Measurements from ENCODE around the gene NR1H4. TPM values are rescaled to one million over a fixed set of nuclear protein-coding genes. Genes with fewer than 3 reads are reported as not detected.

The NR1H4 gene
- total RNA-seq, 1 donor from 2014 or later, result not detected

GRCh38 chr12:100453951-100454350 lies 19.7 kb upstream of the NR1H4 start:
- Mint-ChIP-seq H3K27me3 (peaks cover 7% of the 10 kb centered on the region), H3K27ac (no peak overlapping the region), H3K36me3 (ENCODE audit: low read depth) (no peaks in the 10 kb centered on the region), H3K9me3 (no peaks in the 10 kb centered on the region), H3K4me3 (no peak overlapping the region), H3K4me1 (no peaks in the 10 kb centered on the region)
- intact Hi-C loops (cut with micrococcal nuclease), result no loop called here
- no peak for DNase-seq

- no peak for DNase-seq
- no peaks in the 10 kb centered on the region for H3K36me3 Mint-ChIP-seq (ENCODE audit: low read depth)
- peaks cover 3% of the 10 kb centered on the region for H3K27me3 Mint-ChIP-seq
- no peak overlapping the region for H3K27ac Mint-ChIP-seq
- intact Hi-C loops (cut with micrococcal nuclease), result no loop called here
- no peaks in the 10 kb centered on the region for H3K9me3 Mint-ChIP-seq
- no peak overlapping the region for H3K4me3 Mint-ChIP-seq
- H3K4me1 Mint-ChIP-seq, result no peaks in the 10 kb centered on the region
Measured at GRCh38 chr12:100455896-100456295, 17.8 kb upstream of the NR1H4 start.

DNA sequence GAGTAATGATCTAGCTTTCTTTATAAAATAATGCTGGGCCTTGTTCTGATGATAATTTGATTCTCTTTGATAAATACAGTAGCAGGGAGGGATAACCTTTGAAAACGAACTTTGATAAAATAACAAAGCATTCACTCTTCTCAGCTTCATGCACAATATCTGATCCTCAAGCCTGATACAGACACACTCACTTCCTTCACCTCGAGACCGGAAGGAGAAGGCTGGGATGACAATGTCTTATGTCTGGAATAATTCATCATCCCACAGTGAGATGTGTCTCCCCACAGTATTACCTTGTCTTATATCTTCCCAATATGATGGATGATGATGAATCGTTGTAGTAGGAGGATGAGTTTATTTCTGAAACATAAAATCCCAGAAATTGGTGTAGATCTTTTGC lies 15.5 kb upstream of the NR1H4 start:
- Mint-ChIP-seq H3K9me3 (no peaks in the 10 kb centered on the region), H3K27me3 (peaks cover 1% of the 10 kb centered on the region), H3K27ac (no peak overlapping the region), H3K36me3 (ENCODE audit: low read depth) (no peaks in the 10 kb centered on the region), H3K4me3 (no peak overlapping the region), H3K4me1 (no peaks in the 10 kb centered on the region)
- intact Hi-C loops (cut with micrococcal nuclease), result no loop called here
- DNase-seq, result no peak

DNA sequence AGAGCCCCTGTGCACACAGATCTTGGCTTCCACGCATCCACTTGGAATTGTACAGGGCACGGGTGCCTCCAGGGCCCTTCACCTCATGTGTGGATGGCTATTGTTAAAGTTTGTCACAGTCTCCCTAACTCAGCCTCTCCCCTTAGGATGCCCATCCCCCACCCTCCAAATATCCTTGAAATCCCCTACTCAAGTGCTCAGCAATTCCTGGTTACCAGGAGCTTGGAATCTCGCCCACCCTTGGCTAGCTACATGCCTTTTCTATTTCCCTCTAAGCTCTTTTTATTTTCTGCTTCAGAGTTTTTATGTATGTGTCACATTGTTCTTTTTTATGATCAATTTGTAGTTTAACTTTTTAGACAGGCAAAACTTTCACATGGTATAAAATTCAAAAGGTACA lies 13.0 kb upstream of the NR1H4 start:
- Mint-ChIP-seq H3K9me3 (no peaks in the 10 kb centered on the region), H3K27ac (no peak overlapping the region), H3K27me3 (peaks cover 1% of the 10 kb centered on the region), H3K4me1 (no peaks in the 10 kb centered on the region), H3K4me3 (no peak overlapping the region), H3K36me3 (ENCODE audit: low read depth) (no peaks in the 10 kb centered on the region)
- no peak for DNase-seq
- intact Hi-C loops (cut with micrococcal nuclease), result no loop called here

GRCh38 chr12:100461330-100461973 lies 12.2 kb upstream of the NR1H4 start:
- no peak overlapping the region for H3K4me3 Mint-ChIP-seq
- no peaks in the 10 kb centered on the region for H3K4me1 Mint-ChIP-seq
- intact Hi-C loops (cut with micrococcal nuclease), result no loop called here
- no peak for DNase-seq
- H3K27me3 Mint-ChIP-seq, result peaks cover 1% of the 10 kb centered on the region
- no peaks in the 10 kb centered on the region for H3K9me3 Mint-ChIP-seq
- no peaks in the 10 kb centered on the region for H3K36me3 Mint-ChIP-seq (ENCODE audit: low read depth)
- H3K27ac Mint-ChIP-seq, result no peak overlapping the region

GRCh38 chr12:100463661-100464060 lies 10.0 kb upstream of the NR1H4 start:
- no peaks in the 10 kb centered on the region for H3K9me3 Mint-ChIP-seq
- no peak overlapping the region for H3K27ac Mint-ChIP-seq
- peaks cover 1% of the 10 kb centered on the region for H3K27me3 Mint-ChIP-seq
- no peaks in the 10 kb centered on the region for H3K4me1 Mint-ChIP-seq
- DNase-seq, result no peak
- H3K36me3 Mint-ChIP-seq (ENCODE audit: low read depth), result no peaks in the 10 kb centered on the region
- no peak overlapping the region for H3K4me3 Mint-ChIP-seq
- intact Hi-C loops (cut with micrococcal nuclease), result no loop called here

- no peak for DNase-seq
- no peaks in the 10 kb centered on the region for H3K4me1 Mint-ChIP-seq
- no peaks in the 10 kb centered on the region for H3K36me3 Mint-ChIP-seq (ENCODE audit: low read depth)
- intact Hi-C loops (cut with micrococcal nuclease), result no loop called here
- peaks cover 1% of the 10 kb centered on the region for H3K27me3 Mint-ChIP-seq
- H3K27ac Mint-ChIP-seq, result no peak overlapping the region
- H3K4me3 Mint-ChIP-seq, result no peak overlapping the region
- no peaks in the 10 kb centered on the region for H3K9me3 Mint-ChIP-seq
Measured at GRCh38 chr12:100464529-100464928, 9.1 kb upstream of the NR1H4 start.

- Mint-ChIP-seq H3K4me3 (no peak overlapping the region), H3K4me1 (no peaks in the 10 kb centered on the region), H3K27ac (no peak overlapping the region), H3K27me3 (peaks cover 4% of the 10 kb centered on the region), H3K36me3 (ENCODE audit: low read depth) (no peaks in the 10 kb centered on the region), H3K9me3 (no peaks in the 10 kb centered on the region)
- intact Hi-C loops (cut with micrococcal nuclease), result no loop called here
- DNase-seq, result no peak
Measured at GRCh38 chr12:100468126-100468525, 5.5 kb upstream of the NR1H4 start.

- H3K27me3 Mint-ChIP-seq, result peaks cover 6% of the 10 kb centered on the region
- no peaks in the 10 kb centered on the region for H3K9me3 Mint-ChIP-seq
- no peaks in the 10 kb centered on the region for H3K36me3 Mint-ChIP-seq (ENCODE audit: low read depth)
- intact Hi-C loops (cut with micrococcal nuclease), result no loop called here
- no peak for DNase-seq
- no peaks in the 10 kb centered on the region for H3K4me1 Mint-ChIP-seq
- H3K27ac Mint-ChIP-seq, result no peak overlapping the region
- H3K4me3 Mint-ChIP-seq, result no peak overlapping the region
Measured at GRCh38 chr12:100472325-100472724, 1.3 kb upstream of the NR1H4 start.

GRCh38 chr12:100473050-100473715 lies 483 bp upstream of the NR1H4 start:
- no peaks in the 10 kb centered on the region for H3K36me3 Mint-ChIP-seq (ENCODE audit: low read depth)
- intact Hi-C loops (cut with micrococcal nuclease), result no loop called here

DNA sequence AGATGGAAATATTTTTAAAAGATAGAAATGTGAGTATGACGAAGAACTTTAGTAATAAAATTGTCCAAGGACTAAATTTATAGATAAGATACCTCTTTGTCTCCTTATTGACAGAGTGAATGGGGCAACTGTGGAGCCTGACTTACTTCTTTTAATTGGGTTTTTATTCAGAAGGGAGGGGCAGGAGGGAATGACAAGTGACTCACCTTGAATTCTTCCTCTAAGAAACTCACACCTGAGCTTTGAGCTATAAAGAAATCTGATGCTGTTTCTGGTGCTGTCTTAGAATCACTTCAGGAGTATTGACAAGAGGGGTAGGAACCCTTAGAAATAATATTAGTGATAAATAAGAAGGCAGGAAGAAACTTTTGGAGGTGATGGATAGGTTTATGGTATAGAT lies 951 bp downstream of the NR1H4 start:
- Mint-ChIP-seq H3K4me1 (no peaks in the 10 kb centered on the region), H3K27ac (no peak overlapping the region), H3K4me3 (no peak overlapping the region), H3K36me3 (ENCODE audit: low read depth) (no peaks in the 10 kb centered on the region), H3K9me3 (no peaks in the 10 kb centered on the region), H3K27me3 (peaks cover 6% of the 10 kb centered on the region)
- DNase-seq, result no peak
- intact Hi-C loops (cut with micrococcal nuclease), result no loop called here

More at GRCh38 chr12:100473050-100473715, 483 bp upstream of the NR1H4 start:
- Mint-ChIP-seq H3K4me1 (no peaks in the 10 kb centered on the region), H3K4me3 (no peak overlapping the region), H3K9me3 (no peaks in the 10 kb centered on the region), H3K27me3 (peaks cover 6% of the 10 kb centered on the region), H3K27ac (no peak overlapping the region)
- DNase-seq, result no peak

DNA sequence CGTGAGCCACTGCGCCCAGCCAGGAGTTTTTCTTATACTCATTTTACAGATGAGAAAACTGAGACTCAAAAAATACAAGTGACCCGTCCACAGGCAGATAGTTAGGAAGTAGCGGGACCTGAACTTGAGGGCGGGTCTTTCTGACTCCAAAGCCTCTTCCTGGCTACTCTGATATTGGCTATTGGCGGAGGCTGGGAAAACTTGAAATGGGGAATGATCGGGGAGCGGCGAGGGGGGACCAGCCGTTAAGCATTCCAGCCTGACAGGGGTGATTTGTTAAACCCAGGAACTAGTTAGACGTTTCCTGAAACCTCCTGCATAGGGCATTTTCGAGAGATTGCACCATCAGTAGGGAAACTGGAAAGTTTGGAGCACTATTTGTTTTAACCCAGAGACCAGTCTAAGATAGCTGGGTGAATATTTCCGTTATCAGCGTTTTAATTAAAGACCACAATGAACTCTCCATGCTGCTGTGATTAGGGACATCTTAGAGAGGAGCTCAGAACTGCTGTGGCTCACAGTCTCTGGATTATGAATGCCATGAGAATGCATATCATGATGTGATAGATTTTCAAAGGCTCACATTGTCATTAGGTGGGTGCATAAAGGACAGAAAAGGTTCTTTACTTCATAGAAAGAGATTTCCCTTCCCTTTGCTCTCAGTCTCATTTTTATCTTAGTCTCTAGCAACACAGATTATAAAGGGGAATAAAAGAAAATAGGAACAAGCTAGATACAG lies 2.5 kb downstream of the NR1H4 start:
- no peaks in the 10 kb centered on the region for H3K36me3 Mint-ChIP-seq (ENCODE audit: low read depth)
- peaks cover 4% of the 10 kb centered on the region for H3K27me3 Mint-ChIP-seq
- H3K4me1 Mint-ChIP-seq, result no peaks in the 10 kb centered on the region
- no peak for DNase-seq
- H3K27ac Mint-ChIP-seq, result no peak overlapping the region
- H3K9me3 Mint-ChIP-seq, result no peaks in the 10 kb centered on the region
- H3K4me3 Mint-ChIP-seq, result no peak overlapping the region
- intact Hi-C loops (cut with micrococcal nuclease), result no loop called here

DNA sequence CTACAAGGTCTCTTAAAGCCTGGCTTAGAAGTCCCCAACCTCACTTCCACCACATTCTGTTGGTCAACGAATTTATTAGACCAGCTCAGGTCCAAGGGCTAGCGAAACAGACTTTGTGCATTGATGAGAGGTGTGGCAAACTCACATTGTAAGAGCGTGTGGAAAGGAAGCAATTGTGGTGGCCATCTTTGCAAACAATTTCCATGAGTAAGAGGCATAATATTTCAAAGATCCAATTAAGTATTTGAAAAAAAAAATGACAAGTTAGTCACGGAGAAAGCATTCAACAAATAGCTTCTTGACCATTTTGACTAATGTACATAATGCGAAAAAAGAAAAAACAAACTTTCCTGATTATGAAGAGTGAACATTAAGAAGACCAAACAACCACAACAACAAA lies 7.4 kb downstream of the NR1H4 start:
- H3K4me3 Mint-ChIP-seq, result no peak overlapping the region
- no peaks in the 10 kb centered on the region for H3K36me3 Mint-ChIP-seq (ENCODE audit: low read depth)
- H3K27me3 Mint-ChIP-seq, result peaks cover under 1% of the 10 kb centered on the region

DNA sequence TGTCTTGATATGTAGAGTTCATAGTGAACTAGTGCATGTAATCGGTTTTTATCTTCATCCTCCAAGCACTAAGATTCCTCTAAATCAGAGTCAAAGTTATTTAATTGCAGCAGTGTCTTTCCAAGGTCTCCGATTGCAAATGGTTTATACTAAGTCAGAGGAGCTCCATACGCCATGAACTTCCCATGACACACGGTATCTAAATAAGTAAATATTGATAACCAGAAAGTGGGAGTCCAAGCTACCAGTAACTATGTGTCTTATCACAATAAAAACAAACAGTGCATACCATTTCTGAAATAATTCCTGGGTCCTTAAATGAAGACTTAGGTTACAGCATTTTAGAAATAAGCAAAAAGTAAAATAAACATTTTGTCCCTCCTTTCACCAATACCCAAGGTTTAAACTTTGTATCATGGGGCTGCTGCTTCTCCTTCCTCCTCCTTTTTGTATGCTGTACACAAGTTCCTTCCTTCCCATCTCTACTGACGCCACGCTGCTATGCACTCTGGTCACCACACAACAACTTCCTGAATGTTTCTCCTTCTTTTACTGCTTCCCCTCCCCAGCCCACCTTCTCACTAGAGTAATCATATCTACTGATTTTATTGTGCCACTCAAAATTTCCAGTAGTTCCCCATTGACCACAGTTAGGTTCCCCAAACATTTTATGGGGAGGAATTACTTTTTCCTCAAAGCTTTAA lies 10.7 kb downstream of the NR1H4 start:
- no peaks in the 10 kb centered on the region for H3K36me3 Mint-ChIP-seq (ENCODE audit: low read depth)
- H3K4me3 Mint-ChIP-seq, result no peak overlapping the region
- H3K27ac Mint-ChIP-seq, result no peak overlapping the region
- H3K27me3 Mint-ChIP-seq, result no peaks in the 10 kb centered on the region
- H3K9me3 Mint-ChIP-seq, result no peaks in the 10 kb centered on the region
- intact Hi-C loops (cut with micrococcal nuclease), result no loop called here
- no peak for DNase-seq
- H3K4me1 Mint-ChIP-seq, result no peaks in the 10 kb centered on the region

More for the DNA sequence above, 7.4 kb downstream of the NR1H4 start:
- no peak overlapping the region for H3K27ac Mint-ChIP-seq
- H3K9me3 Mint-ChIP-seq, result no peaks in the 10 kb centered on the region
- intact Hi-C loops (cut with micrococcal nuclease), result no loop called here
- DNase-seq, result no peak
- no peaks in the 10 kb centered on the region for H3K4me1 Mint-ChIP-seq
